HL-60 (cell line): ENCODE data around the gene SORCS1.

ENCODE experiments used
- CTCF ChIP-seq: IDR thresholded peaks from one replicate; pipeline ENCODE4 v1.5.1; 2011; ENCODE audit warnings: low read length, control low read depth, inconsistent platforms; ENCODE audit not compliant: insufficient read depth
- GABPA ChIP-seq: IDR thresholded peaks from 2 replicates; pipeline ENCODE4 v1.6.1; 2012; ENCODE audit warnings: low read depth
- POLR2AphosphoS5 ChIP-seq: IDR thresholded peaks from 2 replicates; pipeline ENCODE4 v1.6.1; 2012; ENCODE audit warnings: low read depth
- REST ChIP-seq: IDR thresholded peaks from 2 replicates; pipeline ENCODE4 v1.6.1; 2012; ENCODE audit warnings: low read depth; ENCODE audit not compliant: insufficient replicate concordance

GRCh38 chr10:107013258-107014006 lies 151.1 kb downstream of the SORCS1 start:
- TF ChIP-seq CTCF: no peak
- TF ChIP-seq POLR2AphosphoS5: no peak
- TF ChIP-seq GABPA: no peak
- TF ChIP-seq REST: no peak
